Erythroblast (primary cell): ENCODE data around the gene ZNF846.
"Not testable (repeated sequence)": the region's sequence is repeated elsewhere in the genome, so short reads cannot be mapped to it uniquely, and the experiment has no call there.

Experiments
- GATA1 ChIP-seq: IDR thresholded peaks from 2 replicates; pipeline ENCODE4 v1.6.1; 2011; ENCODE audit warnings: low read depth, mild to moderate bottlenecking, control low read depth, low read length, moderate library complexity
- POLR2A ChIP-seq: IDR thresholded peaks from 2 replicates; pipeline ENCODE4 v1.6.1; 2011; ENCODE audit warnings: mild to moderate bottlenecking, low read length

DNA sequence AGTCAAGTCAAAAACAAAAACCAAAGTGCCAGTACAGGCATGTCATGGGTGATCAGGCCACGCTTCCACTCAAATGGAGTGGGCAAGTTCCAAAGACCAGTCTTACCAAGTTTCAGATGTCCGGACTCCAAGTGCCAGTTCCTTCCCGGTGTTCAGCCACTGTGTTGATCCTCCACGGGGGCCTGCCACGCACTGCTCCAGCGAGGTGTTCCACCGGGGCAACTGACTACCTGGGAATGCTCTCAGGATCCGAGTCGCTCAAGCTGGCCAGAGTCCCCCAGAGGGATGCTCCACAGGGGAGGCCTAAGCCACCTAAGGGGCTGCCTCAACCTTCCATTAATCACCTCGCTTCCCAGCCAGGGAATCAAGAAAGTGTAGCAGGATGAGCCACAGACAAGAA lies 38.5 kb downstream of the ZNF846 start:
- TF ChIP-seq POLR2A, GATA1: not testable (repeated sequence)
